Liver (tissue), 3 donors: Measurements from ENCODE around the gene CSMD2.

ENCODE experiments used
- CTCF ChIP-seq: fragments of 150-350 bp; IDR thresholded peaks from 2 replicates; pipeline ENCODE4 v1.5.1; 2017; ENCODE audit warnings: improper control_type of control experiment, low read depth, low read length; ENCODE audit not compliant: missing input control
- REST ChIP-seq: IDR thresholded peaks from 2 replicates; pipeline ENCODE4 v1.6.1; 2016; ENCODE audit warnings: antibody characterized with exemption, mild to moderate bottlenecking
- RXRA ChIP-seq, 2 donors: IDR thresholded peaks; 2 replicates each; pipeline ENCODE4 v1.6.1; 2017 to 2018; ENCODE audit warnings: antibody characterized with exemption in 2 of 2, mild to moderate bottlenecking in 1 of 2
- TAF1 ChIP-seq: conservative IDR thresholded peaks from 2 replicates; pipeline ENCODE4 v1.6.1; 2016; ENCODE audit warnings: antibody characterized with exemption, mild to moderate bottlenecking
- YY1 ChIP-seq: IDR thresholded peaks from 2 replicates; pipeline ENCODE4 v1.6.1; 2016; ENCODE audit warnings: antibody characterized with exemption, mild to moderate bottlenecking
- TF ChIP-seq, protein P1 (sequence below): IDR thresholded peaks from 2 replicates; pipeline ENCODE4 v1.6.1; 2016; ENCODE audit warnings: antibody characterized with exemption
- donor health status: healthy.
- donor health status: healthy.

GRCh38 chr1:33886496-33886895 is 278.5 kb downstream of the CSMD2 start:
- no peak for TF ChIP-seq RXRA (IDR thresholded peaks at IDR 0.05)
- TF ChIP-seq CTCF: no peak
- TF ChIP-seq REST: no peak
- no peak for TF ChIP-seq TAF1
- no peak for TF ChIP-seq YY1
- TF ChIP-seq, protein P1, sequence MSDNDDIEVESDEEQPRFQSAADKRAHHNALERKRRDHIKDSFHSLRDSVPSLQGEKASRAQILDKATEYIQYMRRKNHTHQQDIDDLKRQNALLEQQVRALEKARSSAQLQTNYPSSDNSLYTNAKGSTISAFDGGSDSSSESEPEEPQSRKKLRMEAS: no peak
